ENCODE results near the gene BCLAF1.

DNA sequence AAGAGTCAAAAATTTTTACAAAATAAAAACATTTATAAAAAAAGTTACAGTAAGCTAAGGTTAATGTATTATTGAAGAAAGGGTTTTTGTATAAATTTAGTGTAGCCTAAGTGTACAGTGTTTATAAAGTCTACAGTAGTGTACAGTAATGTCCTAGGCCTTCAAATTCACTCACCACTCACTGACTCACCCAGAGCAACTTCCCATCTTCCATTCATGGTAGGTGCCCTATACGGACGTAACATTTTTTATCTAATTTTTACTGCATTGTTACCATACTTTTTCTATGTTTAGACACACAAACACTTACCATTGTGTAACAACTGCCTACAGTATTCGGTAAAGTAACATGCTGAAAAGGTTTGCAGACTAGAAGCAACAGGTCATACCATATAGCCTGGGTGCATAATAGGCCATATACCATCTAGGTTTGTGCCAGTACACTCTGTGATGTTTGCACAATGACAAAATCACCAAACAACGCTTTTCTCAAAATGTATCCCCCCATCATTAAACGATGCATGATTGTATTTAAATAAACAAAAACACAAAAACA is 45.5 kb downstream of the BCLAF1 start:
- TF ChIP-seq, protein P1, sequence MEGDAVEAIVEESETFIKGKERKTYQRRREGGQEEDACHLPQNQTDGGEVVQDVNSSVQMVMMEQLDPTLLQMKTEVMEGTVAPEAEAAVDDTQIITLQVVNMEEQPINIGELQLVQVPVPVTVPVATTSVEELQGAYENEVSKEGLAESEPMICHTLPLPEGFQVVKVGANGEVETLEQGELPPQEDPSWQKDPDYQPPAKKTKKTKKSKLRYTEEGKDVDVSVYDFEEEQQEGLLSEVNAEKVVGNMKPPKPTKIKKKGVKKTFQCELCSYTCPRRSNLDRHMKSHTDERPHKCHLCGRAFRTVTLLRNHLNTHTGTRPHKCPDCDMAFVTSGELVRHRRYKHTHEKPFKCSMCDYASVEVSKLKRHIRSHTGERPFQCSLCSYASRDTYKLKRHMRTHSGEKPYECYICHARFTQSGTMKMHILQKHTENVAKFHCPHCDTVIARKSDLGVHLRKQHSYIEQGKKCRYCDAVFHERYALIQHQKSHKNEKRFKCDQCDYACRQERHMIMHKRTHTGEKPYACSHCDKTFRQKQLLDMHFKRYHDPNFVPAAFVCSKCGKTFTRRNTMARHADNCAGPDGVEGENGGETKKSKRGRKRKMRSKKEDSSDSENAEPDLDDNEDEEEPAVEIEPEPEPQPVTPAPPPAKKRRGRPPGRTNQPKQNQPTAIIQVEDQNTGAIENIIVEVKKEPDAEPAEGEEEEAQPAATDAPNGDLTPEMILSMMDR (IDR thresholded peaks at IDR 0.05): no peak
- no peak for TF ChIP-seq POLR2A (IDR thresholded peaks at IDR 0.05)

All from testis (tissue), 2 donors.